K562 (cell line): ENCODE data around the gene DLX4. TPM values are rescaled to one million over a fixed set of nuclear protein-coding genes. Genes with fewer than 3 reads are reported as not detected.

Experiments used
- ATAC-seq: fragments of 200-7000 bp; cut with Tn5 transposase; 3 replicates; pipeline ENCODE4 v1.9.1; 2020; ENCODE audit warnings: moderate library complexity
- BruUV-seq: library from RNA; stranded (reverse); fragments of 400-500 nt; replicated peaks from 2 replicates; lab custom pipeline; 2021; lab: Mats Ljungman, UMichigan
- CTCF ChIA-PET: fragments of 300-600 bp; formaldehyde crosslinking; extraction: SDS; loops from one replicate; lab custom pipeline; 2021; ENCODE audit warnings: low intra/inter-chr PET ratio; lab: Yijun Ruan, JAX
- POLR2A ChIA-PET: fragments of 300-600, 350-650 bp; sonication (Branson Sonifier 250); formaldehyde crosslinking; extraction: SDS; loops from one replicate; lab custom pipeline; 2021; ENCODE audit warnings: antibody characterized with exemption, inconsistent platforms; lab: Yijun Ruan, JAX
- DNase-seq, 4 experiments: peaks; one replicate each; pipeline versions ENCODE4 v3.0.0 to v3.0.0-alpha.2; 2011 to 2018; ENCODE audit warnings: low spot score in 3 of 4, mixed read lengths in 3 of 4; ENCODE audit errors: extremely low read depth in 1 of 4
- FAIRE-seq: peaks from 2 replicates; lab custom pipeline; 2011; peaks lifted over from hg19 to GRCh38; lab: Jason Lieb, UNC
- H2AFZ ChIP-seq: 2 replicates; pipeline ENCODE4 v1.6.0; 2011; ENCODE audit warnings: low read depth, low read length, control low read depth, inconsistent platforms
- H3K27ac ChIP-seq: fragments of 200-600 bp; 3 replicates; pipeline ENCODE4 v1.8.0; 2011; ENCODE audit warnings: low read depth, mild to moderate bottlenecking, control low read depth, inconsistent platforms, low read length, moderate library complexity, mixed read lengths; ENCODE audit errors: extremely low read depth
- H3K27me3 ChIP-seq, 2 experiments: fragments of 300-600 bp in 1 of 2; 2 replicates in 1 of 2; 3 replicates in 1 of 2; pipeline versions ENCODE4 v1.6.0 to v1.8.0; 2011; ENCODE audit warnings: inconsistent platforms in 2 of 2, low read length in 2 of 2, mild to moderate bottlenecking in 1 of 2, mixed read lengths in 1 of 2, moderate library complexity in 1 of 2; ENCODE audit not compliant: control insufficient read depth in 2 of 2, insufficient read depth in 2 of 2
- H3K36me3 ChIP-seq: fragments of 300-600 bp; 3 replicates; pipeline ENCODE4 v1.8.0; 2011; ENCODE audit warnings: mild to moderate bottlenecking, low read length, inconsistent platforms; ENCODE audit not compliant: control insufficient read depth, insufficient read depth
- H3K4me1 ChIP-seq, 2 experiments: fragments of 200-600 bp in 1 of 2; replicated peaks in 1 of 2; 2 replicates in 1 of 2; 3 replicates in 1 of 2; pipeline versions ENCODE4 v1.5.1 to v1.8.0; 2011; ENCODE audit warnings: inconsistent platforms in 2 of 2, low read length in 2 of 2, mild to moderate bottlenecking in 1 of 2, mixed read lengths in 1 of 2, moderate library complexity in 1 of 2; ENCODE audit not compliant: control insufficient read depth in 2 of 2, insufficient read depth in 2 of 2
- H3K4me2 ChIP-seq: 2 replicates; pipeline ENCODE4 v1.6.1; 2011; ENCODE audit warnings: low read length, control low read depth, inconsistent platforms, mixed read lengths; ENCODE audit not compliant: insufficient read depth
- H3K4me3 ChIP-seq: fragments of 200-600 bp; sonication (generic), shearing (Covaris generic); 2 replicates; pipeline ENCODE4 v1.5.1; 2016; ENCODE audit warnings: control low read depth, inconsistent platforms
- H3K79me2 ChIP-seq: fragments of 200-600 bp; 3 replicates; pipeline ENCODE4 v1.8.0; 2011; ENCODE audit warnings: low read length, inconsistent platforms; ENCODE audit not compliant: control insufficient read depth, insufficient read depth
- H3K9ac ChIP-seq, 2 experiments: 2 replicates each; pipeline versions ENCODE4 v1.6.0 to v1.6.1; 2011; ENCODE audit warnings: low read depth in 2 of 2, low read length in 2 of 2, control low read depth in 1 of 2, inconsistent platforms in 1 of 2, mild to moderate bottlenecking in 1 of 2, mixed read lengths in 1 of 2; ENCODE audit not compliant: insufficient read depth in 1 of 2
- H3K9me1 ChIP-seq: one replicate; pipeline ENCODE4 v1.6.0; 2011; ENCODE audit warnings: inconsistent platforms, mild to moderate bottlenecking, low read length, moderate library complexity; ENCODE audit not compliant: control insufficient read depth, insufficient read depth
- H3K9me3 ChIP-seq: replicated peaks from 2 replicates; pipeline ENCODE4 v1.5.1; 2011; ENCODE audit warnings: low read depth, low read length, inconsistent platforms; ENCODE audit not compliant: control insufficient read depth, insufficient read depth
- H4K20me1 ChIP-seq: replicated peaks from 2 replicates; pipeline ENCODE4 v1.6.1; 2011; ENCODE audit warnings: low read length, inconsistent platforms, mixed read lengths; ENCODE audit not compliant: control insufficient read depth, insufficient read depth
- E2F3 ChIP-seq: fragments of 250-450 bp; sonication (Bioruptor Pico); IDR thresholded peaks from 2 replicates; pipeline ENCODE4 v1.4.0; 2020; ENCODE audit warnings: mild to moderate bottlenecking
- NFATC3 ChIP-seq: fragments of 450-650 bp; IDR thresholded peaks from 2 replicates; pipeline ENCODE4 v1.6.1; 2017; ENCODE audit warnings: mild to moderate bottlenecking
- RERE ChIP-seq: sonication (generic); formaldehyde crosslinking; IDR thresholded peaks from 2 replicates; pipeline ENCODE4 v1.8.0; 2023; ENCODE audit warnings: missing genetic modification reagents, mild to moderate bottlenecking, borderline replicate concordance
- THAP7 ChIP-seq: fragments of 250-450 bp; sonication (Bioruptor Pico); IDR thresholded peaks from 2 replicates; pipeline ENCODE4 v1.5.0; 2021
- USF1 ChIP-seq: sonication (generic); formaldehyde crosslinking; IDR thresholded peaks from 2 replicates; pipeline ENCODE4 v1.9.0; 2022; ENCODE audit warnings: mild to moderate bottlenecking, missing genetic modification reagents
- ZBTB12 ChIP-seq: fragments of 250-450 bp; sonication (Bioruptor Pico); IDR thresholded peaks from 2 replicates; pipeline ENCODE4 v1.4.0; 2020
- ZNF3 ChIP-seq: fragments of 250-450 bp; sonication (Bioruptor Pico); IDR thresholded peaks from 2 replicates; pipeline ENCODE4 v1.5.0; 2021; ENCODE audit warnings: mild to moderate bottlenecking, moderate library complexity
- ZNF445 ChIP-seq: fragments of 250-450 bp; sonication (Bioruptor Pico); IDR thresholded peaks from 2 replicates; pipeline ENCODE4 v1.4.0; 2020; ENCODE audit warnings: low read depth, mild to moderate bottlenecking, moderate library complexity
- WGBS: fragments of 100-300 bp; shearing (Covaris generic); methylation state at CpG from one replicate; pipeline ENCODE4 v1.1.6; 2016; ENCODE audit warnings: low coverage, mixed read lengths; ENCODE audit not compliant: insufficient coverage; ENCODE audit errors: missing lambda C conversion rate; 5-methylcytosine and 5-hydroxymethylcytosine counted together
- in situ Hi-C: fragments of 300-500 bp; cut with MboI; formaldehyde crosslinking; loops from 4 replicates; pipeline ENCODE4 v1.15.0; 2018; ENCODE audit warnings: inconsistent platforms, mixed read lengths
- intact Hi-C: fragments of 100-400 bp; cut with micrococcal nuclease; formaldehyde crosslinking; loops from 2 replicates; pipeline ENCODE4 v1.14.2; 2022
- polyA plus RNA-seq, 8 experiments: library from polyadenylated mRNA; depleted of rRNA in 4 of 8; stranded (reverse) in 5 of 8; unstranded in 3 of 8; fragments of >200 nt; fragmentation: Nextera tagmentation in 2 of 8; fragmentation: Illumina TruSeq in 1 of 8; extraction: Ambion mirVana in 2 of 8; extraction: Trizol in 1 of 8; gene quantifications; 2 replicates each; pipeline versions ENCODE4 v1.2.1 to v1.2.3, GENCODE V29; 2011 to 2014; ENCODE audit warnings: inconsistent platforms in 1 of 8, missing spikeins in 1 of 8
- total RNA-seq, 7 experiments: library from RNA; depleted of rRNA in 6 of 7; stranded (reverse); fragments of >200 nt in 6 of 7; fragmentation: Illumina TruSeq in 2 of 7; extraction: Trizol in 2 of 7; gene quantifications; 2 replicates each; pipeline versions ENCODE4 v1.2.1 to v1.2.3, GENCODE V29; 2011 to 2021; ENCODE audit warnings: low replicate concordance in 1 of 7
- TF ChIP-seq, protein P1 (sequence below): fragments of 450-650 bp; IDR thresholded peaks from 2 replicates; pipeline ENCODE4 v1.6.1; 2016; ENCODE audit warnings: mild to moderate bottlenecking

The DLX4 gene
- total and polyA plus RNA-seq, 9 of the 15 experiments (the other 6 are each of a cell fraction or from before 2014, with no cell fraction given): 0.15 to 2.2 (median 0.58) TPM

DNA sequence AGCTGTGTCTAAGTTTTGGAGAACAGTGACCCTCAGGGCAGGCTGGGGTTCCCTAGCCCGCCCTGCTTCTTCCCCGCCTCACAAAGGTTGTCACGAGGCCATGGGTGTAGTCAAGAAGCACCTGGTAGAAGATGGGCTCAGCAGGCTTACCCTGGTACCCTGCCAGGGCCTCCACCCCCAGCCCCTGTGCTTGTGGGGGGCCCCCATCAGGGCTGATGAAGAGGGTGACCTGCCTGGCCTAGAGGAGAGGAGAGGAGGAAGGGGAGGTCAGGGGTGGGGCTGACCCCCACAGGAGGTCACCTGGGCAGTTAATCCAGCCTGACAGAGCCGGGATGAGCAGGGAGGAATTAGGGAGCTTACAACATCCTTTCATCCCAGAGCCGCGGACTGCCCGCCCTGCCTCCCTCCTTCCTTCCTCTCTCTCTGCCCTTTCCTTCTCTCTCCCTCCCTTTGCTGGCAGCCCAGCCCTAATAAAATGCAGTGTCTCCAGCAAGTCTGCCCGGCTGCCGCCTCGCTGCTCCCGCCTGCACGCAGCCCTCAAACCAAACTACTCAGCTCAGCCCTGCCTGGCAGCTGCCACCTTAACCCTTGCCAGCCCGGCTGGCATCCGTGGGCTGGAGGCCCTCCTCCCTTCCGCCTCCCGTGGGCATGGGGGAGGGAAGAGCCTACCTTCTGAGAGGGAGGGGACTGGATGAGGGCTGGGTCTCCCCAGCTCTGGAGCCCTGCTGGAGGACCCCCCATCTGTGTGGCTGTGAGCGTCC lies 18.9 kb downstream of the DLX4 start:
- Histone ChIP-seq H4K20me1 (peaks cover 7% of the 10 kb centered on the region), H3K36me3 (no peaks in the 10 kb centered on the region), H3K27me3 (peaks cover 24 to 55% of the 10 kb centered on the region in 2 experiments; a peak in 4 of 5 replicates), H3K9ac (no peak overlapping the region; a peak in 1 of 4 replicates), H3K4me2 (no peak overlapping the region), H3K9me1 (no peaks in the 10 kb centered on the region), H3K4me1 (no peaks in the 10 kb centered on the region), H3K27ac (no peak overlapping the region), H2AFZ (no peak overlapping the region), H3K4me3 (no peak overlapping the region), H3K9me3 (no peaks in the 10 kb centered on the region), H3K79me2 (no peaks in the 10 kb centered on the region)
- 0% methylated on average over 12 of the region's 17 CpGs for WGBS
- POLR2A ChIA-PET: interaction anchor here (0.5 to 0.6 kb wide), 2 partner anchors 10 to 42 kb away, joined by 3 read pairs; no protein-coding TSS in a partner anchor
- DNase-seq: no peak
- intact Hi-C loops (no loop called here), in situ Hi-C loops (no loop called here)
- no peak for ATAC-seq
- FAIRE-seq: no peak
- no TSS peak for BruUV-seq
- TF ChIP-seq E2F3 (CRISPR knock-in tag): no peak
- no peak for TF ChIP-seq USF1 (CRISPR knock-in tag)
- TF ChIP-seq, protein P1, sequence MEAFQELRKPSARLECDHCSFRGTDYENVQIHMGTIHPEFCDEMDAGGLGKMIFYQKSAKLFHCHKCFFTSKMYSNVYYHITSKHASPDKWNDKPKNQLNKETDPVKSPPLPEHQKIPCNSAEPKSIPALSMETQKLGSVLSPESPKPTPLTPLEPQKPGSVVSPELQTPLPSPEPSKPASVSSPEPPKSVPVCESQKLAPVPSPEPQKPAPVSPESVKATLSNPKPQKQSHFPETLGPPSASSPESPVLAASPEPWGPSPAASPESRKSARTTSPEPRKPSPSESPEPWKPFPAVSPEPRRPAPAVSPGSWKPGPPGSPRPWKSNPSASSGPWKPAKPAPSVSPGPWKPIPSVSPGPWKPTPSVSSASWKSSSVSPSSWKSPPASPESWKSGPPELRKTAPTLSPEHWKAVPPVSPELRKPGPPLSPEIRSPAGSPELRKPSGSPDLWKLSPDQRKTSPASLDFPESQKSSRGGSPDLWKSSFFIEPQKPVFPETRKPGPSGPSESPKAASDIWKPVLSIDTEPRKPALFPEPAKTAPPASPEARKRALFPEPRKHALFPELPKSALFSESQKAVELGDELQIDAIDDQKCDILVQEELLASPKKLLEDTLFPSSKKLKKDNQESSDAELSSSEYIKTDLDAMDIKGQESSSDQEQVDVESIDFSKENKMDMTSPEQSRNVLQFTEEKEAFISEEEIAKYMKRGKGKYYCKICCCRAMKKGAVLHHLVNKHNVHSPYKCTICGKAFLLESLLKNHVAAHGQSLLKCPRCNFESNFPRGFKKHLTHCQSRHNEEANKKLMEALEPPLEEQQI: no peak
- TF ChIP-seq NFATC3: no peak
- no peak for TF ChIP-seq ZNF3 (CRISPR knock-in tag)
- TF ChIP-seq THAP7: no peak
- no peak for TF ChIP-seq RERE (CRISPR knock-in tag)
- no peak for TF ChIP-seq ZNF445 (CRISPR knock-in tag)
- TF ChIP-seq ZBTB12 (CRISPR knock-in tag): no peak
- CTCF ChIA-PET: no interaction called here
